Activated naive CD4-positive, alpha-beta T cell treated with anti-CD3 and anti-CD28 coated beads, Interleukin-2, amount 50 U/mL, for 16 hours (primary cell): ENCODE results near the gene DYNLRB1.
"Not testable (repeated sequence)": the region's sequence is repeated elsewhere in the genome, so short reads cannot be mapped to it uniquely, and the experiment has no call there.

Experiments
- DNase-seq: peaks from one replicate; pipeline ENCODE4 v3.0.0-alpha.2; 2020

DYNLRB1 gene

DNA sequence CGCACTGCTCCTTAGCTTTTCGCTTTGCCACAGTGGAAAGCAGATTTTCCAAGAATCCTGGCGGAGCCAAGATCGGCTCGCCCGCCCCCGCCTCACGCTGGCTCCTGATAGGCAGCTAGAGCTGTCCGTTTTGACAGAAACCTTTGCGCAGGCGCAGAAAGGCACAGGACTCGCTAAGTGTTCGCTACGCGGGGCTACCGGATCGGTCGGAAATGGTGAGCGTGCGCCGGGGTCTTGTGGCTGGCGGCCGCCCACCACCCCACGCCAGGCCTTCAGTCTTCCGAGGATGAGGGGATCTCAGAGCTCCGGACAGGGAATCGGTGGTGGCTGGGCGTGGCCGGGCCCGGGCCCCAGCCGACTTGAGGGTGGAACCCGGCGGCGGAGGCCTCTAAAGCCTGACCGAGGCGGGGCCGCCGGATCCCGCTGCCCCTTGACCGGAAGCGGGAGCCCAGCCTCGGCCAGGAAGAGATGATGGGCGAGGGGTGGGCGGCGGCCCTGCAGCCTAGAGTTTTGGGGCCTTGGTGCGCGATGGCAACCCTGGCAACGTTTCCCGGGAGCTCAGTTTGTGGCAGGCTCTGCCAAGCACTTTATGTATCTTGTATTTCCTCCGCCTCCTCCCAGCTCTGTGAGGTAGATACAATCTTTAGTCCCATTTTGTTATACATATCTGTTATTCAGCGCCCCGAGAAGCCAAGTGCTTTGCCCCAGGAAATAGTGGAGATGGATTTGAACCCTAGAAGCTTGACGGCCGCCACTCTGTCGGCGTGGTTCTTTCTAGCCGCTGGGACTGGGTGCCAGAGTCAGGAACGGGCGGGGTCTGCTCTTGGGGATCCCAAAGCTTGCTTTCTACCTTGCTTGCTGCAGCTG lies at the start of gene DYNLRB1:
TSS of gene DYNLRB1 (plus strand) at position 176 of the 867 bp plus-strand sequence. CDS start at position 213, 37 bp downstream.
- DNase-seq = peak; percentile 95

DNA sequence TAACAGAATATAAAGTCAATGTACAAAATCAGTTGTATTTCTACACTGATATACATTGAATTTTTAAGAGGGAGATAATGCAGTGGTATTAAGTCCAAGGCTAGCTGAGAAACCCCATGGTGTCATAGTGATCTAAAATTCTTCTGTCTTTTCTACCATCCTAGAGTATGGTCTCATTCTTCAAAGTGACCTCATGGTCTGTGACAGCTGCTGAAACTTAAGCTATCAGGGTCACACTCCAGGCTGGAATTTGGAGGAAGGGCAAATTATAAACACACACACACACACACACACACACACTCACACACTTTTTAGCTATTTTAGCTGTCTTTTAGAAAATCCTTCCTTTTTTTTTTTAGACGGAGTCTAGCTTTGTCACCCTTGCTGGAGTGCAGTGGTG lies 47.3 kb upstream of the DYNLRB1 start:
- DNase-seq = no peak

DNA sequence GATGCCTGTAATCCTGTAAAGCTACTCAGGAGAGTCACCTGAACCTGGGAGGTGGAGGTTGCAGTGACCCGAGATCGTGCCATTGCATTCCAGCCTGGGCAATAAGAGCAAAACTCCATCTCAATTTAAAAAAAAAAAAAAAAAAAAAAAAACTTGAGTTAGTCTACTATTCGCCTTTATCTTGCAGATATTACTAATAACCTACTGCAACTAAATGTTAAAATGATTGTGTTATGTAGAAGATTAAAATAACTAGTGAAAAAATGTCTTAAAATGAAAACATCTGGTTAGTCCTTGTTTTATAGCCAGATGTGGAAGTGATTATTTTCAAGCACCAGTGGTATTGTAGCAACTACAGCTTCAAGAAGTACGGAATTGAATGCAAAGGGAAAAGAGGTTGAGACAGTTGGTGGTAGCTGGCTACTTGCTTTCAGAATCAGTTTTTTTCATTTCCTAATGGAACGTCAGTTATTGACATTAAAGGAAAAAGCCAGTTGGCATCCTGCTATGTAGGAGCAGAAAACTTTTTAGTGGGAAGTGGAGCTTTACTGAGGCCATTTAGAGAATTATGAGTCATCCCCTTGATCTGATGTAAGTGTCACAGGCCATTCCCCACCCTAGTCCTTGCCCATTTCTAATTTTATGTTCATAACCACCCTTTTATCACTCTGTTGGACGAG lies 43.8 kb upstream of the DYNLRB1 start:
- DNase-seq = no peak

DNA sequence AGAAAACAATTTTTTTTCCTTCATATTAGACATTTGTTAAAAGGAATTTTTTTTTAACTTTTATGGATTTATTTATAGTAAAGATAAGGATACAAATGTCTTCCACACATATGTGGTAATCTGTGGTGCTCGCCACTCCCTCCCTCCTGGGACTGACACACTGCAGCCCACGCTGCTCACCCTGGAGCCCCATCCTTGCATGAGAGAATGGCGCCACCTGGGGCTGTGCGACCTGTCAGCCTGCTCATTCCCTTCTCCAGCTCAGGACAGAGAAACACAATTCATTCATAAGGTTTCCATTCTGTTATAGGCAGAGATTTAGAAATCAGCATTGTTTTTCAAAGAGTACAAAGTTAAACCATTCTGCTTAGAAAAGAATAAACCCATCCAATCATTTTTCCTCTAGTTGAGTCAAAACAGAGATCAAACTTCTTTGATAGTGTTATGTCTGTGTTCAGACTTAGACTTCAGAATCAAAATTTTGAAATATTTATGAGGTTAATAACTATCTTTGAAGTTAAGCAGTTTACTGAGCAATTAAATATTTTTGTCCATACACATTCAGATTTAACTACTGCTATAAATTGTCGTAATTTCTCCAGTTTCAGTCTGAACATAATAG lies 42.8 kb upstream of the DYNLRB1 start:
- peak; percentile 31 for DNase-seq

DNA sequence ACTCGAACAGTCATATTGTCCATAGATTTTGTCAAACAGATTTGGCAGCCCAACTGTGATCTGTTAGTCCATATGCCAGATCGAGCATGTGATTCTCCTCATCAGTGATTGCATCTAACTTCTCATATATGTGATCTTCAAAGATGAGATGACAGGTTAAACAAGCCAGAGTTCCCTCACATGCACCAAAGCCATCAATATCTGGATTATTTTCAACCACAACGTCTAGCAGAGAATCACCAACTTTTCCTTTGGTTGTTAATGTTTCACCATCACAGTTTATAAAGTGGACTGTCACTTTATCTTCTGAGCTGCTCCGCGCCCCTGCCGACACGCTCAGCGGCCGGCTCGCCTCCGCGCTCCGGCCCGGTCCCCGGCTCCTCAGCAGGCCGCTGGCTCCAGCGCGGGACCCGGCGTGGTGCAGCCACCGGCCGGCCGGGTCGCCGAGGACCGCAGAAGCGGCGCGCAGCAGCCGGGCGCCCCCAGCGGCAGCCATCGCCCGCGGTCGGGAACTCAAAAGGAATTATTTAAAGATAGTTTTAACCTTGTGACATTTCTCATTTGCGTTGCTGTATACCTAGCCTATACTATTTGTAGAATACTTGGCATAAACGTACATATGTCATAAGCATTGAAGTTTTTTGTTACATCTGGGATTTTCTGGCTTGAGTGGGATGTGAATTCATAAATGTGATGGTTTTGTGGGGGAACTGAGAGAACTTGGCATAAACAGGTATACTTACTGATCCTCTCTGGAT lies 40.1 kb upstream of the DYNLRB1 start:
- peak; percentile 24 for DNase-seq

DNA sequence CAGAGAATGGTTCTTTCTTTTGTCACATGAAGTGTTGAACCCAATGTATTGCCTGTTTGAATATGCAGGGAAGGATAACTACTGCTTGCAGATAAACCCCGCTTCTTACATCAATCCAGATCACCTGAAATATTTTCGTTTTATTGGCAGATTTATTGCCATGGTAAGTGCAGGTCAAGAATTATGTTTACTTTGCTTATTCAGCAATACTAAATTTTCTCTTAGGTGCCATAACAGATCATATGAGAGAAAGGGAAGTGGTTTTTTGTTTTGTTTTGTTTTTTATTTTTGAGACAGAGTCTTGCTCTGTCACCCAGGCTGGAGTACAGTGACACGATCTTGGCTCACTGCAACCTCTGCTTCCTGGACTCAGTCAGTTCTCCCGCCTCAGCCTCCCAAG lies 36.6 kb upstream of the DYNLRB1 start:
- DNase-seq = no peak

DNA sequence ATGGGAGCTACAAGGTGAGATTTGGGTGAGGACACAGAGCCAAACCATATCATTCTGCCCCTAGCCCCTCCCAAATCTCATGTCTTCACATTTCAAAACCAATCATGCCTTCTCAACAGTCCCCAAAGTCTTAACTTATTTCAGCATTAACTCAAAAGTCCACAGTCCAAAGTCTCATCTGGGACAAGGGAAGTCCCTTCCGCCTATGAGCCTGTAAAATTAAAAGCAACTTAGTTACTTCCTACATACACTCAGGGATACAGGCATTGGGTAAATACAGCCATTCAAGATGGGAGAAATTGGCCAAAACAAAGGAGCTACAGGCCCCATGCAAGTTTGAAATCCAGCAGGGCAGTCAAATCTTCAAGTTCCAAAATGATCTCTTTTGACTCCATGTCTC lies 34.1 kb upstream of the DYNLRB1 start:
- DNase-seq = not testable (repeated sequence)

DNA sequence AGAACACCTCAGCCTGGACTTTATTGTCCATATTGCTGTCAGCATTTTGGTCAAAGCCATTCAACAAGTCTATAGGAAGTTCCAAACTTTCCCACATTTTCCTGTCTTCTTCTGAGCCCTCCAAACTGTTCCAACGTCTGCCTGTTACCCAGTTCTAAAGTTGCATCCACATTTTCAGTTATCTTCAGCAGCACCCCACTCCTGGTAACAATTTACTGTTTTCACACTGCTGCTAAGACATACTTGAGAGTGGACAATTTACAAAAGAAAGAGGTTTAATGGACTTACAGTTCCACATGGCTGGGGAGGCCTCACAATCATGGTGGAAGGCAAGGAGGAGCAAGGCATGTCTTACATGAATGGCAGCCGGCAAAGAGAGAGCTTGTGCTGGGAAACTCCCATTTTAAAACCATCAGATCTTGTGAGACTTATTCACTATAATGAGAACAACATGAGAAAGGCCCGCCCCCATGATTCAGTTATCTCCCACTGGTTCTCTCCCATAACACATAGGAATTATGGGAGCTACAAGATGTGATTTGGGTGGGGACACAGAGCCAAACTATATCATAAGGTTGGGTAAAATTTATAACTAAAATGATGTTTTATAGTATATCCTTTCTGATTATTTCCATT lies 32.5 kb upstream of the DYNLRB1 start:
- not testable (repeated sequence) for DNase-seq

DNA sequence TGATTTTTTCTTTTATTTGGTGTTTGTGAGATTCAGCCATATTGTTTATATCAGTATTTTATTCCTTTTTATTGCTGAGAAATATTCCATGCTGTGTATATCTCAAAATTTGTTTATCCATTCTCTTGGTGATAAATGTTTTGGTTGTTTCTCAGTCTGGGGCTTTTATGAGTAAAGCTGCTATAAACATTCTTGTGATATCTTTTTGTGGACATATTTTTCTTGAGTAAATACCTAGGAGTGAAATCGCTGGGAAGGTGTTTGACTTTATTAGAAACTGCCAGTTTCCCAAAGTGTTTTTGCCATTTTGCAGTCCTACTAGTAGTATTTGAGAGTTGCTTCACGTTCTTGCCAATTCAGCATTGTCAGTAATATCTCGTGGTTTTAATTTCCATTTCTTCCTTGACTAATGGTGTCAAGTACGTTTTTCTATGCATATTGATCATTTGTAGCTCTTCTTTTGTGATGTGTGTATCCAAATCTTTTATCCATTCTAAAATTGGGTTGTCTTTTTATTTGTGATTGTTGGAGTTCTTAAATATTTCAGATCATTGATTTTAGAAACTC lies 31.1 kb upstream of the DYNLRB1 start:
- no peak for DNase-seq

DNA sequence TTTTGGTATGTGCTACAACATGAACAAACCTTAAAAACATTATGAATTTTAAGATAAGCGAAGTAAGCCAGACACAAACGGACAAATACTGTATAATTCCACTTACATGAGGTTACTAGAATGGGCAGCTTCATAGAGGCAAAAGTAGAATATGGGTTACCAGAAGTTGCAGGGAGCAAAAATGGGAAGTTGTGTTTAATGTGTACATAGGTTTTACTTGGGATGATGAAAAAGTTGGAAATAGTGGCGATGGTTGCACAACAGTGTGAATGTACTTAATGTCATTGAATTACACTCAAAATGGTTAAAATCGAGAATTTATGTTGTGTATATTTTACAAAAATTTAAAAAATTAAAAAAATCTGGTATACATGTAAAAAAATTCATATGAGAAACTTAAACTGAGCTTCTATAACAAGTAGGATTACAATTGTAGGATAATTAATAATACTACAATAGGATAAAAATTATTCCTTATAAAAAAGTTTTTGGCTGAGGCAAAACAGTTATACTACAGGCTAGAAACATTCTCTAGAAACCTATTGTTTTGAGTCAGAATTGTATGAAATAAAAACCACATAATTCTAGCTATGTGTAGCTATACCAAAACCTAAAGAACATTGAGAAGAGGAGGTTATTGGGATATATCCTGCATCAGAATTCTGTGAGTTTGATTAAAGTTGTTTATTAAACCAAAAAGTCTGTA lies 24.8 kb upstream of the DYNLRB1 start:
- no peak for DNase-seq

DNA sequence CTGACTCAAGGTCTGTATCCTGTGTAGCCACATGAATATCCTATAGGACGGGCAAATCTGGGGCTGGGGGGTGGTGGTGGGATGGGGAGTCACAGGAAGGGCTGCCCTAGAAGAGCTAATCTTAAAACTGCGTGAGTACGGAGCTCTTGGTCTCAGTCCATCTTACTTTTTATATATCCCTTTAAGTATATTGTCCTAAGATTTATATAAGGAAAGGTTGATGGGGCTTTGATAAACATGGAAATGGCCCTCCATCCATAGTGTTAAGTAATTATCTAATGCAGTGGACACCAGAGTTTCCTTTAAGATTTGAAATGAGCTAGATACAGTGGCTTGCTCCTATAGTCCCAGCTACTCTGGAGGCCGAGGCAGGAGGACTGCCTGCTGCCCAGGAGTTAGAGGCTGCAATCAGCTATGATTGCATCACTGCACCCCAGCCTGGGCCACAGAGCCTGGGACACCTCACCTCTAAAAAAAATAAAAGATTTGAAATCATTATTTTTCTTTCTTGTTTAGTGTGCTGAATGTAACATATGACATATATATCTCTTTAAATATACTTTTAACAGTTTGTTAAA lies 24.2 kb upstream of the DYNLRB1 start:
- DNase-seq = no peak

DNA sequence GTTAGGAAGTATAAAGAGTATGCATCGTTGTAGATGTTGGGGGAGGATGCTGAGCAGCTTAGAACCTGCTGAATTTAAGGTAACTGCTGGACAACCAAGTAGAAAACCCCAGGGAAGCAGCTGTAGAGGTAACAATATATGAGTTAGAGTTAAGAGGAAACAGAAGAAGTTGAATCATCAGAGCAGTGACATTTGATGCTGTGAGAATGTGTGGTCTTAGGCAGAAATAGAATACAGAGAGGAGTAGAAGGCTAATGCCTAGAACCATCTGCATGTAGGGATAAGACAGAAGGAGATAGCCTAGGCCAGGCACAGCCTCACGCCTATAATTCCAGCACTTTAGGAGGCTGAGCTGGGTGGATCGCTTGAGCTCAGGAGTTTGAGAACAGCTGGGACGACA lies 22.6 kb upstream of the DYNLRB1 start:
- no peak for DNase-seq

DNA sequence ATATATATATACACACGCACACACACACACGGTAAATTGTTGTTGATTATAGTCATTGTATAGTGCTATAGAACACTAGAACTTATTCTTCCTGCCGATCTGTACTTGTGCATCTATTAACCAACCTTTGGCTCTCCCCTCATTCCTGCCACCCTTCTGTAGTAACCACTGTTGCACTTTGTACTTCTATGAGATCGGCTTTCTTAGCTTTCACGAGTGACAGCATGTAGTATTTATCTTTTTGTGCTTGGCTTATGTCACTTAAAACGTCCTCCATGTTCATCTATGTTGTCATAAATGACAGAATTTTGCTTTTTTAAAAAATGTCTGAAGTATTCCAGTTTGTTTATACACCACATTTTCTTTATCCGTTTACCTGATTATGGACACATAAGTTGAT lies 20.9 kb upstream of the DYNLRB1 start:
- no peak for DNase-seq

DNA sequence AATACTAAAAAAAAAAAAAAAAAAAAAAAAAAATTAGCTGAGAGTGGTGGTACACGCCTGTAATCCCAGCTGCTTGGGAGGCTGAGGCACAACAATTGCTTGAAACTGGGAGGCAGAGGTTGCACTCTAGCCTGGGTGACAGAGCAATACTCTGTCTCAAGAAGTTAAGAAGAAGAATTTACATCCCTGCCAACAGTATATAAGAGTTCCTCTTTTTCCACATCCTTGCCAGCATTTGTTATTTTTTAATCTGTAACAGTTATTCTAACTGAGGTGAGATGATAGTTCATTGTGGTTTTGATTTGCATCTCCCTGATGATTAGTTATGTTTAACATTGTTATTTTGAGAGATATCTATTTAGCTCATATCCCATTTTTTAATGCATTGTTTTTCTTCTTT lies 20.3 kb upstream of the DYNLRB1 start:
- no peak for DNase-seq

DNA sequence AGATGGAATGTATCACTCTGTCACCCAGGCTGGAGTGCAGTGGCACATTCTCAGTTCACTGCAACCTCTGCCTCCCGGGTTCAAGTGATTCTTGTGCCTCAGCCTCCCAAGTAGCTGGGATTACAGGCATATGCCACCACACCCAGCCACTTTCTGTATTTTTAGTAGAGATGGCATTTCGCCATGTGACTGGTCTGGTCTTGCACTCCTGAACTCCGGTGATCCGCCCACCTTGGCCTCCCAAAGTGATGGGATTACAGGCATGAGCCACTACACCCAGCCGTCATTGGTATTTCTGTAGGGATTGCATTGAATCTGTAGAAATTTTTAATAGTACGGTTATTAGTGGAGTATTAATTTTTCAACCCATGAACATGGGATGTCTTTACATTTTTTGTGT lies 18.6 kb upstream of the DYNLRB1 start:
- not testable (repeated sequence) for DNase-seq

DNA sequence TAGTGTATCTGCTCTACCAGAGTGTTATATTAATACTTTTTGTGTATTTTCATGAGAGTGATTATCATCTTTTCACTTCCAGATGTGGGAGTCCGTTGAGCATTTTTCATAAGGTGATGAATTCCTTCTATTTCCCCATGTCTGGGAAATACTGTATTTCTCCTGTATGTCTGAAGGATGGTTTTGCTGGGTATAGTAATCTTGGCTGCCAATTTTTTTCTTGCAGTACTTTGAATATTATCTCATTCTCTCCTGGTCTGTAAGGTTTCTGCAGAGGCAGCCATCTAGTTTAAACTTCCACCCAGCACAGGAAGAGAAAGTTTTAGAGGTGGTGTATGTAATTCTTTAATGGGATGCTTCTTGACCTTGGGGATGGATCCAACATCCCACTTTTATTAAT lies 15.4 kb upstream of the DYNLRB1 start:
- no peak for DNase-seq

DNA sequence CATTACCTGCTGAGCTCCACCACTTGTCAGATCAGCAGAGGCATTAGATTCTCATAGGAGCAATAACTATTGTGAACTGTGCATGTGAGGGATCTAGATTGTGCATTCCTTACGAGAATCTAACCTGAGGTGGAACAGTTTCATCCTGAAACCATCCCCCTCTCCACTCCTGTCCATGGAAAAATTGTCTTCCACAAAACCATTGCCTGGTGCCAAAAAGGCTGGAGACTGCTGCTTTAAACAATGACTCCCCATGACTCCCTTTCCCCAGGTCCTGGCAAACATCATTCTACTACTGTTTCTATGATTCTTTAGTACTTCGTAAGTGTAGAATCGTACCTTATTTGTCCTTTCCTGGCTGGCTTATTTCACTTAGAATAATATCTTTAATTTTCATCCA lies 9.7 kb upstream of the DYNLRB1 start:
- no peak for DNase-seq

DNA sequence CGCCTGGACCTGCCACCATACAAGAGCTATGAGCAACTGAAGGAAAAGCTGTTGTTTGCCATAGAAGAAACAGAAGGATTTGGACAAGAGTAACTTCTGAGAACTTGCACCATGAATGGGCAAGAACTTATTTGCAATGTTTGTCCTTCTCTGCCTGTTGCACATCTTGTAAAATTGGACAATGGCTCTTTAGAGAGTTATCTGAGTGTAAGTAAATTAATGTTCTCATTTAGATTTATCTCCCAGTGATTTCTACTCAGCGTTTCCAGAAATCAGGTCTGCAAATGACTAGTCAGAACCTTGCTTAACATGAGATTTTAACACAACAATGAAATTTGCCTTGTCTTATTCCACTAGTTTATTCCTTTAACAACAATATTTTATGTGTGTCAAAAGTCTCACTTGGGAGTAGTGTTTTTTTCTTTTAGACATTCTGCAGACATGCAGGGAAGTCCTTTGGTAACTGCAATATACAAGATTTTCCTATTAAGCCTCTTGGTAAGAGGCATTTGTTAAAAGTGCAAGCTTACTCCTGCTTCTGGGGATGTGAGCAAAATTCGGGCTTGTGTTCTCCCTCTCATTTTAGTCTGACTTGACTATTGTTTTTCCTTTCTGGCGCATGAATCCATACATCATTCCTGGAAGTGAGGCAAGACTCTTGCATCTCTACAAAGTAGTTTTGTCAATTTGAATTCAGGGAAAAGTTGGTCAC lies 8.4 kb upstream of the DYNLRB1 start:
- no peak for DNase-seq

DNA sequence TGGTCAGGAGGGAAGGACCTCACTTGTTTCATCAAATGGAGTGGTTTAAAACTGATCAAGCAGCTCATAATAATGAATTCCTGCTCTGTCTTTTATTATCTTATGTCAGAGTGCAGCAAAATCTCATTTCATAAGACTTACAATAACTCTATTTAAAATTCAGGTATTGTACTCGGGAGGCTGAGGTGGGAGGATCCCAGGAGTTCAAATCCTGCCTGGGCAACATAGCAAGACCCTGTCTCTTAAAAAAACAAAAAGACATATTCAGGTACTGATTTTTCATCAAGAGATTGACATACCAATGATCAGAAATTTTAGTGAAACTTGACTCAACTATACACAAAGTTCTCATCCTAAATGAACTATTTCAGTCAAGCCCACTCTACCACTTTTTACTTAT lies 5.6 kb upstream of the DYNLRB1 start:
- no peak for DNase-seq

DNA sequence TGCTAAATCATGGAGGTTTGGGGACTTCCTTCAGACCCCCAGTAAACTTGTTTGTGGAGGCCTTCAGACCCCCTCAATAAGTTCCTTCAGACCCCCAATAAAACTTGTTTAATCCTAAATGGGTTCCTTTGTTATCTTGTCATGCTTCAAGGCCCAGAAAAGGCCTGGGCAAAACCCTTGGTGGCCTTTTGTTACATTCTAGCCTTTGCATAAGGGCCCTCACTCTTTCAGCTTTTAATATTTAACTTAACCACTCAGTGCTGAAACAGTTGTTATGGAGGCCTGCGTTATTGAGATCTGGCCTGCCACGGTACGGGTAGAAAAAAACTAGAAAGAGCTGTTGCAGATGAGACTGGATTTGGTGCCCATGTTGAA lies 4.3 kb upstream of the DYNLRB1 start:
- DNase-seq = no peak
